HG03066 (cell line): ENCODE measurements around the gene NTM.
"Not testable (repeated sequence)": the region's sequence is repeated elsewhere in the genome, so short reads cannot be mapped to it uniquely, and the experiment has no call there.

Experiments
- ATAC-seq: cut with Tn5 transposase; IDR thresholded peaks from one replicate; pipeline ENCODE4 v1.9.1; 2021; ENCODE audit warnings: low read depth; ENCODE audit not compliant: unreplicated experiment

Gene NTM

GRCh38 chr11:131370090-131370751 is at the start of gene NTM:
NTM (plus strand) TSS chr11:131370615.
- ATAC-seq = no peak

GRCh38 chr11:131324921-131325570 is 45.4 kb upstream of the NTM start:
- no peak for ATAC-seq

GRCh38 chr11:131326829-131327228 is 43.6 kb upstream of the NTM start:
- no peak for ATAC-seq

- no peak for ATAC-seq
Observed at GRCh38 chr11:131327421-131327820, 43.0 kb upstream of the NTM start.

GRCh38 chr11:131328843-131329242 is 41.6 kb upstream of the NTM start:
- no peak for ATAC-seq

GRCh38 chr11:131331010-131331409 is 39.4 kb upstream of the NTM start:
- ATAC-seq = no peak

- no peak for ATAC-seq
Observed at GRCh38 chr11:131331546-131331945, 38.9 kb upstream of the NTM start.

GRCh38 chr11:131334601-131335000 is 35.8 kb upstream of the NTM start:
- ATAC-seq = no peak

GRCh38 chr11:131341900-131342299 is 28.5 kb upstream of the NTM start:
- not testable (repeated sequence) for ATAC-seq

- not testable (repeated sequence) for ATAC-seq
Observed at GRCh38 chr11:131342442-131342841, 28.0 kb upstream of the NTM start.

- ATAC-seq = no peak
Observed at GRCh38 chr11:131345406-131345805, 25.0 kb upstream of the NTM start.

- ATAC-seq = no peak
Observed at GRCh38 chr11:131349368-131350086, 20.9 kb upstream of the NTM start.

- no peak for ATAC-seq
Observed at GRCh38 chr11:131350872-131351271, 19.5 kb upstream of the NTM start.

GRCh38 chr11:131351848-131352247 is 18.6 kb upstream of the NTM start:
- ATAC-seq = no peak

GRCh38 chr11:131353766-131354165 is 16.6 kb upstream of the NTM start:
- ATAC-seq = no peak

- ATAC-seq = no peak
Observed at GRCh38 chr11:131354251-131354701, 16.1 kb upstream of the NTM start.

GRCh38 chr11:131356206-131356605 is 14.2 kb upstream of the NTM start:
- no peak for ATAC-seq

- no peak for ATAC-seq
Observed at GRCh38 chr11:131365329-131365930, 5.0 kb upstream of the NTM start.

- ATAC-seq = no peak
Observed at GRCh38 chr11:131370901-131371790, 731 bp downstream of the NTM start.

GRCh38 chr11:131371791-131372104 is 1.3 kb downstream of the NTM start:
- ATAC-seq = no peak
